ENCODE data around the gene GALR3.

Gene GALR3

GRCh38 chr22:37854946-37855345, 31.8 kb downstream of the GALR3 start:
- no peak for TF ChIP-seq CTCF (conservative IDR thresholded peaks at IDR 0.05; ENCODE audit: low read depth, low read length)
- DNase-seq (ENCODE audit: low read depth): no peak

GRCh38 chr22:37855462-37855861, 32.3 kb downstream of the GALR3 start:
- no peak for DNase-seq (ENCODE audit: low read depth)
- TF ChIP-seq CTCF (conservative IDR thresholded peaks at IDR 0.05; ENCODE audit: low read depth, low read length): no peak
- H3K4me3 ChIP-seq (ENCODE audit: low read length): no peak overlapping the region

More at GRCh38 chr22:37854946-37855345, 31.8 kb downstream of the GALR3 start:
- no peak overlapping the region for H3K4me3 ChIP-seq (ENCODE audit: low read length)

GRCh38 chr22:37860796-37861421, 37.7 kb downstream of the GALR3 start:
- H3K4me3 ChIP-seq (ENCODE audit: low read length): no peak overlapping the region
- DNase-seq (ENCODE audit: low read depth): no peak
- TF ChIP-seq CTCF (conservative IDR thresholded peaks at IDR 0.05; ENCODE audit: low read depth, low read length): no peak

- no peak for DNase-seq (ENCODE audit: low read depth)
- no peak for TF ChIP-seq CTCF (conservative IDR thresholded peaks at IDR 0.05; ENCODE audit: low read depth, low read length)
- H3K4me3 ChIP-seq (ENCODE audit: low read length): no peak overlapping the region
Measured at GRCh38 chr22:37862570-37863325, 39.6 kb downstream of the GALR3 start.

GRCh38 chr22:37865510-37865909, 42.3 kb downstream of the GALR3 start:
- no peak for TF ChIP-seq CTCF (conservative IDR thresholded peaks at IDR 0.05; ENCODE audit: low read depth, low read length)
- no peak for DNase-seq (ENCODE audit: low read depth)
- no peak overlapping the region for H3K4me3 ChIP-seq (ENCODE audit: low read length)

- no peak for DNase-seq (ENCODE audit: low read depth)
- H3K4me3 ChIP-seq (ENCODE audit: low read length): no peak overlapping the region
- no peak for TF ChIP-seq CTCF (conservative IDR thresholded peaks at IDR 0.05; ENCODE audit: low read depth, low read length)
Measured at GRCh38 chr22:37870273-37870672, 47.1 kb downstream of the GALR3 start.

Data from retinal pigment epithelial cell (primary cell).